PFSK-1 (cell line): ENCODE results near the gene KRTAP10-5.

Experiments used
- FOXP2 ChIP-seq: optimal IDR thresholded peaks from 2 replicates; pipeline ENCODE3; 2011; ENCODE audit warnings: borderline replicate concordance, control low read depth, inconsistent platforms; ENCODE audit not compliant: insufficient read depth; ENCODE audit errors: extremely low read length, extremely low read depth
- POLR2AphosphoS5 ChIP-seq: IDR thresholded peaks from 2 replicates; pipeline ENCODE4 v1.6.1; 2012; ENCODE audit warnings: low read depth, mild to moderate bottlenecking, control low read depth, low read length, moderate library complexity
- SIN3A ChIP-seq: IDR thresholded peaks from 2 replicates; pipeline ENCODE4 v1.6.1; 2012; ENCODE audit warnings: mild to moderate bottlenecking, low read length, moderate library complexity, borderline replicate concordance; ENCODE audit not compliant: insufficient read depth
- TAF1 ChIP-seq: IDR thresholded peaks from 2 replicates; pipeline ENCODE4 v1.6.1; 2012; ENCODE audit warnings: low read length, control low read depth, borderline replicate concordance; ENCODE audit not compliant: insufficient read depth
- TF ChIP-seq, protein P1 (sequence below), 2 experiments: IDR thresholded peaks; 2 replicates each; pipeline versions ENCODE4 v1.6.1 to v1.8.0; 2011 to 2012; ENCODE audit warnings: low read depth in 2 of 2, low read length in 2 of 2, control low read depth in 1 of 2, inconsistent platforms in 1 of 2, mild to moderate bottlenecking in 1 of 2, moderate library complexity in 1 of 2; ENCODE audit not compliant: insufficient read depth in 1 of 2

KRTAP10-5 gene

DNA sequence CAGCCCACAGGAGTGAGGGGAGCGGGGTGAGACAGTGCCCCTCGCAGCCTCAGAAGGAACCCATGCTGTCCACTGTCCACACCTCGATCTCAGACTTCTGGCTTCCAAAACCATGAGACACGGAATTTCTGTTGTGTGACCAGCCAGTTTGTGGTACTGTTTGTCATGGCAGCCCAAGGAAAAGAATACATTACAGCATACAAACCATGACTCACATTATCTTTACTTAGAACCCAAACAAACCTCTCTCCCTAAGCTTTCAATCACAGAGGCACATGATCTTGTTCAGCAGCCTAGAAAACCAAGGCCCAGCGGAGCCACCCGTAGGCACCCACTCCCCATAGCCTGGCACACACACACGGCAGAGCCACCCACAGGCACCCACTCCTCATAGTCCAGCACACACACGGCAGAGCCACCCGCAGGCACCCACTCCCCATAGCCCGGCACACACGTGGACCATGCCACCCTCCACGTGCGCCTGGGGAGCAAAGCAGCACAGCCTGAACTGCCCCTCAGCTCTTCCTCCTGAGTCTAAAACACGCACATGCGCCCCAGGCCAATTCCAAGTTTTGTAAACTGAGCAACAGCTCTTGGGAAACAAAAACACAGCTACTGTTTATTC lies 7.3 kb downstream of the KRTAP10-5 start:
- TF ChIP-seq FOXP2 (no peak), SIN3A (no peak), TAF1 (no peak)
- TF ChIP-seq, protein P1, sequence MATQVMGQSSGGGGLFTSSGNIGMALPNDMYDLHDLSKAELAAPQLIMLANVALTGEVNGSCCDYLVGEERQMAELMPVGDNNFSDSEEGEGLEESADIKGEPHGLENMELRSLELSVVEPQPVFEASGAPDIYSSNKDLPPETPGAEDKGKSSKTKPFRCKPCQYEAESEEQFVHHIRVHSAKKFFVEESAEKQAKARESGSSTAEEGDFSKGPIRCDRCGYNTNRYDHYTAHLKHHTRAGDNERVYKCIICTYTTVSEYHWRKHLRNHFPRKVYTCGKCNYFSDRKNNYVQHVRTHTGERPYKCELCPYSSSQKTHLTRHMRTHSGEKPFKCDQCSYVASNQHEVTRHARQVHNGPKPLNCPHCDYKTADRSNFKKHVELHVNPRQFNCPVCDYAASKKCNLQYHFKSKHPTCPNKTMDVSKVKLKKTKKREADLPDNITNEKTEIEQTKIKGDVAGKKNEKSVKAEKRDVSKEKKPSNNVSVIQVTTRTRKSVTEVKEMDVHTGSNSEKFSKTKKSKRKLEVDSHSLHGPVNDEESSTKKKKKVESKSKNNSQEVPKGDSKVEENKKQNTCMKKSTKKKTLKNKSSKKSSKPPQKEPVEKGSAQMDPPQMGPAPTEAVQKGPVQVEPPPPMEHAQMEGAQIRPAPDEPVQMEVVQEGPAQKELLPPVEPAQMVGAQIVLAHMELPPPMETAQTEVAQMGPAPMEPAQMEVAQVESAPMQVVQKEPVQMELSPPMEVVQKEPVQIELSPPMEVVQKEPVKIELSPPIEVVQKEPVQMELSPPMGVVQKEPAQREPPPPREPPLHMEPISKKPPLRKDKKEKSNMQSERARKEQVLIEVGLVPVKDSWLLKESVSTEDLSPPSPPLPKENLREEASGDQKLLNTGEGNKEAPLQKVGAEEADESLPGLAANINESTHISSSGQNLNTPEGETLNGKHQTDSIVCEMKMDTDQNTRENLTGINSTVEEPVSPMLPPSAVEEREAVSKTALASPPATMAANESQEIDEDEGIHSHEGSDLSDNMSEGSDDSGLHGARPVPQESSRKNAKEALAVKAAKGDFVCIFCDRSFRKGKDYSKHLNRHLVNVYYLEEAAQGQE (IDR thresholded peaks at IDR 0.05; ENCODE audit: insufficient read depth in 1 of 2, low read depth in 2 of 2, low read length in 2 of 2): no peak

DNA sequence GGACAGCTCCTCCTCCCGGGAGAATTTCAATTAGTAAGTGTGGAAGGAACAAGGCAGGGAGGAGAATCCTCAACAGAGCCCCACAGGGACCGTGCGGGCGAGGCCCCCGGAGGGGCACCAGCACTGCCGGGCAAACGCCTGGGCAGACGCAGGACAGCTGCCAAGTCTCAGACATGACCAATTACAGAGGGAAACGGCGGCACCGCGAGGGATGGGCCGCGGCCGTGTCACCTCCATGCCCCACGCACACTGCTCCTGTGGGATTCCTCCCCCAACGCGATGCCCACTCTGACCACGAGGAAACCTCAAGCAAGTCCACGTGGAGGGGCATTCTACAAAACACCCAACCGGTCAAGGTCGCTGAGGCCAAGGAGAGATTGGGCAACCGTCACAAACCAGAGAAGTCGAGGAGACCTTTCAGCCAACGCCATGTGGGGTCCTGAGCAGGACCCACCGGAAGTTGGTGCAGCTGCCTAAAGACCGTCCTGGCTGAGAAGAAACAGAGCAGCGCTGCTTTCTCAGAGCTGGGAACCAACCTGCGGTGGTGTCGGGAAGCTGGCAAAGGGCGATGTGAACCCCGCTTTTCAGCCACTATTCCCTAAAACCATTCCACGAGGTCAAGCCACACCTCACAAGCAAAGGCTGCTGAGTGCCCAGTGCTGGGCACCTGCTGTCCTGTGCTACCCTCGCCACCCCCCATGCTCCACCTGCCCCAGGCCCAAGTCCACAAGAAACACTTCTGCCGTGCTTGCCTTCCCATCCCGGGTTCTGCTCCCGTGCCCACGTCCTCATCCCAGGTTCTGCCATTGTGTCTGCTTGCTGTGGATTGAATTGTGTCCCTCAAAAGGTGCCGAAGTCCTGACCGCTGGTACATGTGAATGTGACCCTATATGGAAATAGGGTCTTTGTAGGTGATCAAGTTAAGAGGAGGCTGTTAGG lies 8.3 kb downstream of the KRTAP10-5 start:
- TF ChIP-seq TAF1 (no peak), POLR2AphosphoS5 (no peak), SIN3A (no peak), FOXP2 (no peak)
- TF ChIP-seq, protein P1 (IDR thresholded peaks at IDR 0.05; ENCODE audit: insufficient read depth in 1 of 2, low read depth in 2 of 2, low read length in 2 of 2): no peak

DNA sequence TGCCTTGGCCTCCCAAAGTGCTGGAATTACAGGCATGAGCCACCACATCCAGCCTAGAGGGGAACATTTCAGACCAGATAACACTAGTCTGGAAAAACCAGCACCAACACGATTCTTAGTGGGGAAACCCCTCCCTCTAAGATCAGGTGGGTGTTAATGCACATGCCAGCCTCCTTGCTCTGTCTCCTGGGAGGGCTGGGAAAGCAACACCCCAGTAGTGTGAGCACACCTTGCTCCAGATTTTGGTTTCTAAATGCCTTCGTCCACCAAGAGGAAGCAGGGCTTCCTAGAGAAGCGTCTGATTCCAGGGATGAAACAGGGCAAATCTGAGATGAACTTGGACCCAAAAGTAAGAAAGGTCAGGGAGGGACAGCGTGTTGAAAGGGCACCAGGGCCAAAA lies 9.1 kb downstream of the KRTAP10-5 start:
- TF ChIP-seq FOXP2 (no peak), POLR2AphosphoS5 (no peak), TAF1 (no peak), SIN3A (no peak)
- TF ChIP-seq, protein P1 (IDR thresholded peaks at IDR 0.05; ENCODE audit: insufficient read depth in 1 of 2, low read depth in 2 of 2, low read length in 2 of 2): no peak

DNA sequence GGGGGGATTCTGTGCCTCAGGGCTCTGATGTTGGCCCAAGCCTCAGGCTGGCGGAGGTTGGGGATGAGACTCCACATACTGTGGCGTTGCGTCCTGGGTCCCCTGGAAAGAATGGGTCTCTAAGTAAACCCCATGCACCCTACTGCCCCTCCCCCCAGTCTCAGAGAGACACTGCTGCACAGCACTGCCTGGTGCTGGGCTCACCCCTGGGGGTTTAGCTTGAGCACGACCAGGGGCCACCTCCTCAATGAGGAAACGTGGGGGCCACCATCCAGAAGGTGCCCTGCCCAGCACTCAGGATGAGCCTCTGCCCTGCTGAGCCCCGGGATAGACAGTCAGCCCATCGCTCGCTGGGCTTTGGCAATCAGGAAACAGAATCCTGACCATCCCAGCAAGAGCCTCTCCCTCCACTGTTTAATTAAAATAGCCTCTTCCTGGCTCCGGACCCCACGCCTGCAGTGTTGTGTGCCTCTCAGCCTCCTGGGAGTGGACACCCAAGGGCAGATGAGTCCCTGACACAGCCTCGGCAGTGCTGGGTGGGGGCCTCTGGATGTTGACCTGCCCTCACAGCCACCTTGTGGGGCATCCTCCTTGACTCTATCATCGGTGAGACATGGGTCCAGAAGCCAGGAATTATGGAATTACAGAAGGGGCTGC lies 10.4 kb downstream of the KRTAP10-5 start:
- no peak for TF ChIP-seq FOXP2
- no peak for TF ChIP-seq SIN3A
- TF ChIP-seq POLR2AphosphoS5: no peak
- TF ChIP-seq, protein P1 (IDR thresholded peaks at IDR 0.05; ENCODE audit: insufficient read depth in 1 of 2, low read depth in 2 of 2, low read length in 2 of 2): no peak
- no peak for TF ChIP-seq TAF1
